Measurements from ENCODE around the gene TRAF3. TPM values are rescaled to one million over a fixed set of nuclear protein-coding genes. Genes with fewer than 3 reads are reported as not detected.

TRAF3 gene
- total RNA-seq, 1 donor from 2014 or later: 32.3 TPM

DNA sequence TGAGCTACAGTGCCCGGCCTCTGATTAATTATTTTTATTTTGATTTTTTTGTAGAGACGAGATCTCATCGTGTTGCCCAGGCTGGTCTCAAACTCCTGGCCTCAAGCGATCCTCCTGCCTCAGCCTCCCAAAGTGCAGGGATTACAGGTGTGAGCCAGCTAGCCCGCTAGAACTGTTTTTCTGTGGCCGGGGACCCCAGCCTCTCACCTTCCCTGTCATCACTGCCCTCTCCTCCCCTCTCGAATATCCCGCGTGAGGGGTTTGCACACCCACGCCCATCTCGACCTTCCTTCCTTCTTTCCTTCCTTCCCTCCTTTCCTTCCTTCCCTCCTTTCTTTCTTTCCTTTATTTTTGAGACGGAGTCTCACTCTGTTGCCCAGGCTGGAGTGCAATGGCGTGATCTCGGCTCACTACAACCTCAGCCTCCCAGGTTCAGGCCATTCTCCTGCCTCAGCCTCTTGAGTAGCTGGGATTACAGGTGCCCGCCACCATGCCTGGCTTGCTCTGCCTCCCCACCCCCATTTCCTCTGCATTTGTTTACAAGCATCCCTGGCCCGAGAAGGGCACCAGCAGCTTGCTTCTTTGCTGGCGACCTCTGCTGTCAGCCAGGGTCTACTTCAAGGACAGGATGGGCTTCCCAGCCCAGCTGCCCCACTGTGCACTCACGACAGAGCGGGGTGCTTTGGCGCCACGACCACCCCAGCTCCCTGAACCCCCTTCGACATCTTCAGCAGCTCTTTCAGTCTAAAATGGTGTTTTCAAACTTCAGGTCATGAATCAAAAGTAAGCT lies 4.3 kb upstream of the TRAF3 start:
- Histone ChIP-seq H3K36me3 (ENCODE audit: control insufficient read depth, insufficient read depth, low read length) (no peaks in the 10 kb centered on the region), H3K4me3 (ENCODE audit: low read depth, low read length) (no peak overlapping the region), H3K27me3 (ENCODE audit: control insufficient read depth, insufficient read depth, low read length) (peaks cover 6% of the 10 kb centered on the region)
- DNase-seq (ENCODE audit: low read depth): no peak
- TF ChIP-seq, protein P1, sequence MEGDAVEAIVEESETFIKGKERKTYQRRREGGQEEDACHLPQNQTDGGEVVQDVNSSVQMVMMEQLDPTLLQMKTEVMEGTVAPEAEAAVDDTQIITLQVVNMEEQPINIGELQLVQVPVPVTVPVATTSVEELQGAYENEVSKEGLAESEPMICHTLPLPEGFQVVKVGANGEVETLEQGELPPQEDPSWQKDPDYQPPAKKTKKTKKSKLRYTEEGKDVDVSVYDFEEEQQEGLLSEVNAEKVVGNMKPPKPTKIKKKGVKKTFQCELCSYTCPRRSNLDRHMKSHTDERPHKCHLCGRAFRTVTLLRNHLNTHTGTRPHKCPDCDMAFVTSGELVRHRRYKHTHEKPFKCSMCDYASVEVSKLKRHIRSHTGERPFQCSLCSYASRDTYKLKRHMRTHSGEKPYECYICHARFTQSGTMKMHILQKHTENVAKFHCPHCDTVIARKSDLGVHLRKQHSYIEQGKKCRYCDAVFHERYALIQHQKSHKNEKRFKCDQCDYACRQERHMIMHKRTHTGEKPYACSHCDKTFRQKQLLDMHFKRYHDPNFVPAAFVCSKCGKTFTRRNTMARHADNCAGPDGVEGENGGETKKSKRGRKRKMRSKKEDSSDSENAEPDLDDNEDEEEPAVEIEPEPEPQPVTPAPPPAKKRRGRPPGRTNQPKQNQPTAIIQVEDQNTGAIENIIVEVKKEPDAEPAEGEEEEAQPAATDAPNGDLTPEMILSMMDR (IDR thresholded peaks at IDR 0.05; ENCODE audit: insufficient read depth, low read length, poor library complexity, severe bottlenecking): peak; percentile 31

DNA sequence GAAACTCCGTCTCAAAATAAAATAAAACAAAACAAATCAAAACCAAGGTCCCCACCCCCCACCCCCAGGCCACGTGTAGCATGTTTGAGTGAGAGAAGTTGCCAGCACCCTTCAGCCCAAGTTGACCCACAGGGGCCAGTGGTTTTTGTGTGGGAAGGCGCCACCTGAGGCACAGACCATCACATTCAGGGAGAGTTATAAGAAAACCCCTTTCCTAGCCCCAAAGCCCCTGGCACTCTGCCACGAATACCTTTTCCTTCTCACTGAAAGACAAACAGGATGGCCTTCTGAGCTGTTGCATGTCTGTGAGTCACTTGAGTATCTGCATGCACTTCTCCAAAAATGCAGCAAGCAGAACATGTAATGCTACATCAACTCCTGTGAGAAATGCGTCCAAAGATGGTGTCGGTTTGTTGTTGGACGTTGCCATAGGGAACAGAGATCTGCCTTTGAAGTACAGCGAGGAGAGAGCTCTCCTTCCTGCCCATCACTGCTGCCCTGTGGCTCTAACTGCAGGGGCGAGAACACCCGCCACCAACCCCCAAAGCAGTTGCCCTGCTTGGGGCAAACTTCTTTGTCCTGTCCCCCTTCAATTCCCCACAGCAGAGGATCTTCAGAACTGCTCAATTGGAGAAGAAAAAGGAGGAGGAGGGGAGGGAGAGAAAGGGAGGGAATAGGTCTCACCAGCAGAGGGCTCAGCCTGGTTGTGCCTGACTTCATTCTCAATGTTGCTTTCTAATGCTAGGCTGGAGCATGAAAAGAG lies 2.7 kb upstream of the TRAF3 start:
- DNase-seq (ENCODE audit: low read depth): no peak
- TF ChIP-seq, protein P1 (IDR thresholded peaks at IDR 0.05; ENCODE audit: insufficient read depth, low read length, poor library complexity, severe bottlenecking): peak; percentile 83
- H3K4me3 ChIP-seq (ENCODE audit: low read depth, low read length): no peak overlapping the region

DNA sequence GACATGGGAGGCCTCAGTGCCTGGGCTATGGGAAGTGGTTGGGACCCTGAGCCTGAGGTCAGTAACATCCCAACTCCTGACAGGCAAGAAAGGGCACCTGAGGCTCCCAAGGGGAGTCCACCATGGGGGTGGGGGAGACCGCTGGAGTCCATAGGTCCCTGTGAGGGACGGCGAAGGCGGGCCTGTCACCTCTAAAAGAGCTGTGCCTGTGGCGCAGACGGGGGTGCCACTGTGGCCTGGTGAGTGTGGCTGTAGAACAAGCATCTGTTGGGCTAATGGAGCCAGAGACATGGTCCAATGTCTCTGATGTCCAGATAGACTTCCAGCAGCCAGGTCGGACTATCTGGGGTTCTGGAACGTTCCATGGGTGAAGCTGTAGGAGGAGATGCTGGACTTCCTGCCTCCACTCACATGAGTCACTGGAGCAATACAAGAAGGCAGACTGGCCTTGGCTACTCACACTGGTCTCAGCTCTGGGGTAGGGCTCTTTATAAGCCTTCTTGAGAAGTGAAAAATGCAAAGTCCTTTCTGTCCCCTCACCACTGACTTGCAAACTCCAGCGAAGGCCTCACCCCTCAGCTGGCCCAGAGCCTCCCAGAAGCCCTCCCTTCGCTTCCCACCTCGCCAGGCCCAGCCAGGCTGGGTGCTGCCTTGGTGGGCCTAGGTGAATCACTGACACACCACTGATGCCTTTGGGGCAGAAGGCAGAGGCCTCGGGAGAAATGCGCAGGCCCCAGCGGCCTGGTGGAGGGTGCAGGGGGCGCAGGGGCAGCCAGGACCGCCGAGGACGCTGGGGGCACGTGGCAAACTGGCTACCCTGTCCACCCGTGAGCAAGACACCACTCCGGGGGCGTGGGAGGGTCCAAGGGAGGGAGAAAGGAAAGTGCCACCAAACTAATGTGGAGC lies 1.1 kb upstream of the TRAF3 start:
- Histone ChIP-seq H3K36me3 (ENCODE audit: control insufficient read depth, insufficient read depth, low read length) (no peaks in the 10 kb centered on the region), H3K27me3 (ENCODE audit: control insufficient read depth, insufficient read depth, low read length) (no peaks in the 10 kb centered on the region), H3K4me3 (ENCODE audit: low read depth, low read length) (no peak overlapping the region)
- TF ChIP-seq, protein P1 (IDR thresholded peaks at IDR 0.05; ENCODE audit: insufficient read depth, low read length, poor library complexity, severe bottlenecking): no peak
- no peak for DNase-seq (ENCODE audit: low read depth)

More for the DNA sequence above, 2.7 kb upstream of the TRAF3 start:
- peaks cover 6% of the 10 kb centered on the region for H3K27me3 ChIP-seq (ENCODE audit: control insufficient read depth, insufficient read depth, low read length)
- H3K36me3 ChIP-seq (ENCODE audit: control insufficient read depth, insufficient read depth, low read length): no peaks in the 10 kb centered on the region

DNA sequence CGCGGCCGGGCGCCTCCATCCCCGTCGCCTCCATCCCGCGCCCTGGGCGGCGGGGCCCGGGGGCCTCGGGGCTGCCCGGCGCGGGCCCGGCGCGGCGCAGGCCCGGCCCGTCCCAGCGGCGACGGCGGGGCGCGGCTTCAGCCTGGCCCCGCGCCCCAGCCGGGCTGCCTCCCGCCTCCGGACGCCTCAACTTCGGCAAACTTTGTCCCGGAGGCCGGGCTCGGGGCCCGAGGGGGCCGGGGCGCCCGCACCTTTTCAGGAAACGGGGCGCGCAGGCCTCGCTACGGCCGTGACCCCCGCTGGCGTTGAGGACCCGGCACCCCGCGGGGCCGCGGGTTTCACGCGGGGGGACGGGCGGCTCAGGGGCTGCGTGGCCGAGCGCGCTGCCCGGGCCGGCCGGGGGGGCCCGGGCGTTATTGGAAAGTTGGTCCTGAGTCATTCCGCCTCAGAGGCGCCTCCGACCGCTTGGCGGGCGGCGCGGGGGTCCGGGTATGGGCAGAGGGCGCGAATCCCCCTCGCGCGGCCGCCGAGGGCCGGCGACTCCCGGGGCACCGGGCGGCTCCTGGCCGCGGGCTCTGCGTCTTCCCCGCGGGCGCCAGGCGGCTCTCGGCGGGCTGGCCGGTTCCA lies 575 bp downstream of the TRAF3 start:
- Histone ChIP-seq H3K4me3 (ENCODE audit: low read depth, low read length) (peak overlapping the region; percentile 58), H3K27me3 (ENCODE audit: control insufficient read depth, insufficient read depth, low read length) (no peaks in the 10 kb centered on the region), H3K36me3 (ENCODE audit: control insufficient read depth, insufficient read depth, low read length) (no peaks in the 10 kb centered on the region)
- TF ChIP-seq, protein P1 (IDR thresholded peaks at IDR 0.05; ENCODE audit: insufficient read depth, low read length, poor library complexity, severe bottlenecking): no peak
- DNase-seq (ENCODE audit: low read depth): no peak

DNA sequence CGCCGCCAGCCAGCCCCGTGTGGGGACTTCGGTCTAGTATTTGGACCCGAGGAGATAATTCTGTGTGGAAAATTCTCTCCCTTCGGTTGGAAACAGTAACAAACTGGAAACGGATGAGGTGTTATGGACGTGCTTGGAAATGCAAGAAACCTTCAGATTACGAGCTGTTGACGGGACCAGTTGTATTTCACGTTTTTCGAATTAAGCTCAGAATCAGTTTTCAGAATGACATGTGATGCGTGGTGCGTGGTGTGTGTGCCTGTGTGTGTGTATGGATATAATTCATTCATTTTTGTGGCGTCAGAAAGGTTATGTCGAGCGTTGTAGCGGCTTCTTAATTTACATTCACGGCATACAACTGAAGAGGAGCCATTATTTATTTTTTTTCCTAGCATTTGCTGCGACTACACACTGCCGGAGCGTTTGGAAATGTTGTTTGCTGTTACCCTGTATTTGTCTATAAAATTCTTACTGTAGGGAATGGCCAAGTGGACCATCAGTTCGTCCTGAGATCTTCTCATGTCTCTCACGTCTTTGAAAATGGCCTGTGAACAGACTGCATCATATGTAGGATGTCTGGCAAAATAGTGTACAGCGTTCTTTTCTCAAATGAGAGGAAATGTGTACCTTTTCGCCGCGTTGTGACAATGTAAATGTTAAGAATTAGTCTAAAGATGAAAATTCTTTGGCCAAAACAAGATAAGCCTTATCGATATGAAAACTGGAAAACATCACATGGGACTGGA lies 1.3 kb downstream of the TRAF3 start:
- Histone ChIP-seq H3K27me3 (ENCODE audit: control insufficient read depth, insufficient read depth, low read length) (no peaks in the 10 kb centered on the region), H3K4me3 (ENCODE audit: low read depth, low read length) (peak overlapping the region; percentile 58), H3K36me3 (ENCODE audit: control insufficient read depth, insufficient read depth, low read length) (no peaks in the 10 kb centered on the region)
- TF ChIP-seq, protein P1 (IDR thresholded peaks at IDR 0.05; ENCODE audit: insufficient read depth, low read length, poor library complexity, severe bottlenecking): no peak
- DNase-seq (ENCODE audit: low read depth): no peak

All from kidney epithelial cell (primary cell).